Measurements from ENCODE around the gene SAMD10.
"Not testable (repeated sequence)": the region's sequence is repeated elsewhere in the genome, so short reads cannot be mapped to it uniquely, and the experiment has no call there.

SAMD10 gene

GRCh38 chr20:64000906-64001305, 21.5 kb upstream of the SAMD10 start:
- Histone ChIP-seq H3K9me3 (ENCODE audit: control insufficient read depth, insufficient read depth, low read length) (no peaks in the 10 kb centered on the region), H3K4me1 (ENCODE audit: control insufficient read depth, insufficient read depth, low read length) (no peaks in the 10 kb centered on the region), H3K27me3 (ENCODE audit: control insufficient read depth, insufficient read depth, low read length) (no peaks in the 10 kb centered on the region), H3K27ac (ENCODE audit: low read length) (no peak overlapping the region), H3K4me3 (ENCODE audit: low read length) (no peak overlapping the region), H3K36me3 (ENCODE audit: control insufficient read depth, insufficient read depth, low read length) (peaks cover 38% of the 10 kb centered on the region)
- WGBS (ENCODE audit: insufficient coverage, insufficient read length) = no CpG with 5 or more reads among the region's 12 CpGs
- DNase-seq (ENCODE audit: low read depth, low spot score) = no peak

GRCh38 chr20:63982937-63983336, 3.5 kb upstream of the SAMD10 start:
- Histone ChIP-seq H3K4me1 (ENCODE audit: control insufficient read depth, insufficient read depth, low read length) (peaks cover 5% of the 10 kb centered on the region; the same call in 1 of the 2 replicates), H3K27ac (ENCODE audit: low read length) (no peak overlapping the region), H3K36me3 (ENCODE audit: control insufficient read depth, insufficient read depth, low read length) (peaks cover 3% of the 10 kb centered on the region; the same call in 1 of the 2 replicates), H3K27me3 (ENCODE audit: control insufficient read depth, insufficient read depth, low read length) (no peaks in the 10 kb centered on the region), H3K4me3 (ENCODE audit: low read length) (no peak overlapping the region), H3K9me3 (ENCODE audit: control insufficient read depth, insufficient read depth, low read length) (no peaks in the 10 kb centered on the region)
- no CpG with 5 or more reads among the region's 14 CpGs for WGBS (ENCODE audit: insufficient coverage, insufficient read length)
- DNase-seq (ENCODE audit: low read depth, low spot score) = no peak

DNA sequence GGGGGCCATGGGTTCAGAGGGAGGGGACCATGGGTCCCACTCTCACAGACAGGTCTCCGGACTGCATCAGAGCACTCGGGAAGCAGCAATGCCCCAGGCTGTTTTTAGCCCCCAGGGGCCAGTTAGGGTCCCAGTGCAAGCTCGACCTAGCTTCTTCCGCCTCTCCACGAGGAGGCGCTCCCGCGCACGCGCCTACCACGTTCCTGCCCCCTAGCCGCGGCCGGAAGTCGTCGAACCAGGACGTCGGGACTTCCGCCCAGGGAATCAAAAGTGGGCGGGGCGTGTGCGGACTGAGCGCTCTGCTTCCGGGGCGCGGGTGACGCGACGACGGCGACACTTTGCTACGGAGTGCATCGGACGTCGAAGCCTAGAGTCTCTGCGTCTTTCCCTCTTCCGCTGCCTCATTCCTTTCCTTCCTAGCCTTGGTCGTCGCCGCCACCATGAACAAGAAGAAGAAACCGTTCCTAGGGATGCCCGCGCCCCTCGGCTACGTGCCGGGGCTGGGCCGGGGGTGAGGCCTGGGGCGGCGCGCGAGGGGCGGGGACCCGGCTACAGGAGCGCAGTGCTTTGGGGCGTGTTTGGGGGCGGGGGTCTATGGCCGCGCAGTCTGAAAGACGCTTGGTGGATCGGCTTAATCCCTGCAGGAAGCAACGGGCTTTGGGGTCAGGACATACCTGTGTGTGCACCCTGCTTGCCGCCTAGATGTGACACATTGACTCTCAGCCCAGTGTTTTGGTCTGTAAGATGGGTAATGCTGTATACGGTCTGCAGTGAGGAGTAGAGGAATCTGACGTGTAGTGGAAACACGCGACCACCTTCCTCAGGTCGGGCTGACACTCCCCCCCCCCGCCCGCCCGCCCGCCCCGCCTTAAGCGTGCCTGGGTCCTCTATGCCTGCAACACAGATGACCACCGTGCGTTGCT, 1.6 kb upstream of the SAMD10 start, which contains the start of gene PRPF6:
Gene PRPF6, plus strand, starts transcription at position 327 of the 923 bp plus-strand sequence. Its CDS starts 114 bp downstream, at position 441.
- Histone ChIP-seq H3K4me3 (ENCODE audit: low read length) (peak within 1 kb of the TSS; percentile 89; the same call in 1 of the 2 replicates), H3K27ac (ENCODE audit: low read length) (no peak within 1 kb of the TSS)
- WGBS (ENCODE audit: insufficient coverage, insufficient read length) = no CpG with 5 or more reads among the region's 75 CpGs

GRCh38 chr20:63980317-63980805, 919 bp upstream of the SAMD10 start:
- WGBS (ENCODE audit: insufficient coverage, insufficient read length) = no CpG with 5 or more reads among the region's 15 CpGs
- no peak overlapping the region for H3K27ac ChIP-seq (ENCODE audit: low read length)

More for the DNA sequence above, 1.6 kb upstream of the SAMD10 start, which contains the start of gene PRPF6:
- DNase-seq (ENCODE audit: low read depth, low spot score) = peak; percentile 88
- H3K4me1 ChIP-seq (ENCODE audit: control insufficient read depth, insufficient read depth, low read length) = peaks cover 5% of the 10 kb centered on the region; the same call in 1 of the 2 replicates
- H3K36me3 ChIP-seq (ENCODE audit: control insufficient read depth, insufficient read depth, low read length) = peaks cover 3% of the 10 kb centered on the region; the same call in 1 of the 2 replicates
- H3K27me3 ChIP-seq (ENCODE audit: control insufficient read depth, insufficient read depth, low read length) = no peaks in the 10 kb centered on the region
- H3K9me3 ChIP-seq (ENCODE audit: control insufficient read depth, insufficient read depth, low read length) = no peaks in the 10 kb centered on the region

GRCh38 chr20:63979229-63979556, 249 bp downstream of the SAMD10 start:
- peak overlapping the region; percentile 76 for H3K4me3 ChIP-seq (ENCODE audit: low read length)
- WGBS (ENCODE audit: insufficient coverage, insufficient read length) = no CpG with 5 or more reads among the region's 47 CpGs
- H3K9me3 ChIP-seq (ENCODE audit: control insufficient read depth, insufficient read depth, low read length) = no peaks in the 10 kb centered on the region
- H3K4me1 ChIP-seq (ENCODE audit: control insufficient read depth, insufficient read depth, low read length) = peaks cover 5% of the 10 kb centered on the region; the same call in 1 of the 2 replicates
- no peaks in the 10 kb centered on the region for H3K36me3 ChIP-seq (ENCODE audit: control insufficient read depth, insufficient read depth, low read length)
- no peaks in the 10 kb centered on the region for H3K27me3 ChIP-seq (ENCODE audit: control insufficient read depth, insufficient read depth, low read length)
- no peak for DNase-seq (ENCODE audit: low read depth, low spot score)
- H3K27ac ChIP-seq (ENCODE audit: low read length) = no peak overlapping the region

More at GRCh38 chr20:63980317-63980805, 919 bp upstream of the SAMD10 start:
- no peaks in the 10 kb centered on the region; the same call in 1 of the 2 replicates for H3K36me3 ChIP-seq (ENCODE audit: control insufficient read depth, insufficient read depth, low read length)
- DNase-seq (ENCODE audit: low read depth, low spot score) = no peak
- no peaks in the 10 kb centered on the region for H3K27me3 ChIP-seq (ENCODE audit: control insufficient read depth, insufficient read depth, low read length)
- peaks cover 5% of the 10 kb centered on the region; the same call in 1 of the 2 replicates for H3K4me1 ChIP-seq (ENCODE audit: control insufficient read depth, insufficient read depth, low read length)
- H3K4me3 ChIP-seq (ENCODE audit: low read length) = no peak overlapping the region; the same call in 1 of the 2 replicates
- H3K9me3 ChIP-seq (ENCODE audit: control insufficient read depth, insufficient read depth, low read length) = no peaks in the 10 kb centered on the region

DNA sequence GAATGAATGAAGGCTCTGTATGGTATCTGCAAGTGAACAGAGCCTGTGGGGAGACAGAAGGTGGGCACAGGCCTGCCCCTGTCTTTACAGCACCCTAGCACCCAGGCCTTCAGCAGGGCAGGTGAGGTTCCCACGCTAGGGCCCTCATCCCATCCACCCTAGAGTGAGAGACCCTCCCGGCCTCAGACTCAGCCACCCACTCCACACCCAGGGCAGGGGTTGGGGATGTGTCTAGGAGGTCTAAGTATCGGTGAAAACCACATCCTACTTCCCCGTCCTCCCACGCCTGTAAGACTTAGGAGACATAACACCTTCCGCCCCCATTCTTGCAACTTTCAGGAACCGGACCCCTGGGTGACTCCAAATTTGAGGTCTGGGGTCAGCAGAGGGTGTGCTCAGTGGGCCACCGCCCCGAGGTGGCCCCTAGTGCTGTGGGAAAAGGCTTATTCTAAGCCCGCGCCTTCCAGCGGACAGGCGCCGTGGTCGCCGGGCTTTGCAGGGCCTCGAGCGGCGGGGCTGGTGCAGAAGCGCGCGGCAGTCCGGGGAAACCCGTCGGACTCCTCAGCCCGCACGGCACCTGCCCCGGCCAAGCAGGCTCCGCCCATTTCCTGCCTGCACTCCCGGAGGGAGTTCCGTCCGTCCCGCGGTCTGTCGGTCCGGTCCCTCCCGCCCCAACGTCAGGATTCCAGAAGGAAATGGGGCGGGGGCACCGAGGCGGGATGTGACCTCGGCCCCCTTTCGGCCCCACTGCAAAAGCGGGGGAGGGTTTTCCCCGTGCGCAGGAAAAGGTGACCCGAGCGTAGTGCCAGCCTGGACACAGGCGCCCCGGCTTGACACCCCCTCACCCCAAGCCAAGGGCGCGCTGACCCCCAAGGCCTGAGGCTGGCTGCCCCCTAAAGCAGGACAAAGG, 868 bp downstream of the SAMD10 start:
- no peaks in the 10 kb centered on the region for H3K27me3 ChIP-seq (ENCODE audit: control insufficient read depth, insufficient read depth, low read length)
- no peaks in the 10 kb centered on the region for H3K36me3 ChIP-seq (ENCODE audit: control insufficient read depth, insufficient read depth, low read length)
- WGBS (ENCODE audit: insufficient coverage, insufficient read length) = no CpG with 5 or more reads among the region's 52 CpGs
- peak overlapping the region; percentile 76 for H3K4me3 ChIP-seq (ENCODE audit: low read length)
- H3K4me1 ChIP-seq (ENCODE audit: control insufficient read depth, insufficient read depth, low read length) = peaks cover 5% of the 10 kb centered on the region; the same call in 1 of the 2 replicates
- H3K27ac ChIP-seq (ENCODE audit: low read length) = no peak overlapping the region
- H3K9me3 ChIP-seq (ENCODE audit: control insufficient read depth, insufficient read depth, low read length) = no peaks in the 10 kb centered on the region
- DNase-seq (ENCODE audit: low read depth, low spot score) = no peak

- Histone ChIP-seq H3K27ac (ENCODE audit: low read length) (no peak overlapping the region), H3K4me3 (ENCODE audit: low read length) (no peak overlapping the region), H3K36me3 (ENCODE audit: control insufficient read depth, insufficient read depth, low read length) (no peaks in the 10 kb centered on the region), H3K4me1 (ENCODE audit: control insufficient read depth, insufficient read depth, low read length) (peaks cover 5% of the 10 kb centered on the region; the same call in 1 of the 2 replicates), H3K27me3 (ENCODE audit: control insufficient read depth, insufficient read depth, low read length) (no peaks in the 10 kb centered on the region), H3K9me3 (ENCODE audit: control insufficient read depth, insufficient read depth, low read length) (no peaks in the 10 kb centered on the region)
- no CpG with 5 or more reads among the region's 16 CpGs for WGBS (ENCODE audit: insufficient coverage, insufficient read length)
- no peak for DNase-seq (ENCODE audit: low read depth, low spot score)
These were observed 1.6 kb downstream of the SAMD10 start for GRCh38 chr20:63977739-63978276.

DNA sequence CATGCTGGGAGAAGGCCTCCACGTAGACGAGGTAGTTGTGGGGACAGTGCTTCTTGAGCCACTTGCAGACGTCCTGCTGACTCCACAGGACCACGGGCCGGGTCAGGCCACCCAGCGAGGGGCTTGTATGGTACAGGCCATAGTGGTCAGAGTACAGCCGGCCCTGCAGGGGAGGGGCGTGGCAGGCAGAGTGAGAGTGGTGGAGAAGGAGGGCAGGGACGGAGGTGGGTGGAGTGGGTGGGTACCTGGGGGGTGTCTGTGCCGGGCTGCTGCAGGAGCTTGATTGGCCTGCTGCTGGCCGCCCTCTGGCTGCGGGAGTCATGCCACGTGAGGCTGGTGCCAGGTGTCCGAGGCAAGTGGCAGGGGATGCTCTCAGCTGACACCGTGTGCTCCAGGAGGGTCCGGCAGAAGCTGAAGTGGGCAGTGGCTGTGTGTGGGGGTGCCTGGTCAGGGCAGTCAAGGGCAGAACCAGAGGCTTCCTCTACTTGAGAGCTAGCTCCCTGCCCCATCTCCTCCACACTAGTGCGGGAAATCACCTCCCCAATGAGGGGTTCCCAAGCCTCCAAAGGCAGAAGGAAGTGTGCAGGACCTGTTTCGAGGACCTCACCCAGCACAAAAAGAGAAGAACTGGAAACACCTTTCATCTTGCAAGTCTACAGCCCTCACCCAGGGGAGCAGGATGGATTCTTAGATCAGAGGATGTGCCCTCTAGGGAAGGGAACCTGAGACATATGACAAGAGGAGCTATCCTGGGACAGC, 2.3 kb downstream of the SAMD10 start:
- no peaks in the 10 kb centered on the region for H3K36me3 ChIP-seq (ENCODE audit: control insufficient read depth, insufficient read depth, low read length)
- no peaks in the 10 kb centered on the region for H3K27me3 ChIP-seq (ENCODE audit: control insufficient read depth, insufficient read depth, low read length)
- no CpG with 5 or more reads among the region's 18 CpGs for WGBS (ENCODE audit: insufficient coverage, insufficient read length)
- no peak for DNase-seq (ENCODE audit: low read depth, low spot score)
- peaks cover 5% of the 10 kb centered on the region; the same call in 1 of the 2 replicates for H3K4me1 ChIP-seq (ENCODE audit: control insufficient read depth, insufficient read depth, low read length)
- no peaks in the 10 kb centered on the region for H3K9me3 ChIP-seq (ENCODE audit: control insufficient read depth, insufficient read depth, low read length)
- H3K4me3 ChIP-seq (ENCODE audit: low read length) = no peak overlapping the region
- H3K27ac ChIP-seq (ENCODE audit: low read length) = no peak overlapping the region

GRCh38 chr20:63976511-63976910, 2.9 kb downstream of the SAMD10 start:
- not testable (repeated sequence) for H3K4me3 ChIP-seq (ENCODE audit: low read length); H3K4me1 ChIP-seq (ENCODE audit: control insufficient read depth, insufficient read depth, low read length)

More at GRCh38 chr20:63976511-63976910, 2.9 kb downstream of the SAMD10 start:
- not testable (repeated sequence) for H3K27ac ChIP-seq (ENCODE audit: low read length); DNase-seq (ENCODE audit: low read depth, low spot score); H3K36me3 ChIP-seq (ENCODE audit: control insufficient read depth, insufficient read depth, low read length); H3K9me3 ChIP-seq (ENCODE audit: control insufficient read depth, insufficient read depth, low read length); H3K27me3 ChIP-seq (ENCODE audit: control insufficient read depth, insufficient read depth, low read length)
- no CpG with 5 or more reads among the region's 7 CpGs for WGBS (ENCODE audit: insufficient coverage, insufficient read length)

All from iPS DF 6.9 (cell line).